Activated CD4-positive, alpha-beta T cell treated with anti-CD3 and anti-CD28 coated beads, Interleukin-2, amount 50 U/mL, for 4 hours (primary cell): ENCODE data around the gene MT1H.
"Not testable (repeated sequence)": the region's sequence is repeated elsewhere in the genome, so short reads cannot be mapped to it uniquely, and the experiment has no call there.

Experiments used
- DNase-seq, 2 experiments: peaks; one replicate each; pipeline ENCODE4 v3.0.0-alpha.2; 2020

MT1H gene

GRCh38 chr16:56669005-56669839, at the start of gene MT1H:
TSS of gene MT1H (plus strand) at chr16:56669814. CDS start at chr16:56669885, 71 bp downstream.
- no peak for DNase-seq

DNA sequence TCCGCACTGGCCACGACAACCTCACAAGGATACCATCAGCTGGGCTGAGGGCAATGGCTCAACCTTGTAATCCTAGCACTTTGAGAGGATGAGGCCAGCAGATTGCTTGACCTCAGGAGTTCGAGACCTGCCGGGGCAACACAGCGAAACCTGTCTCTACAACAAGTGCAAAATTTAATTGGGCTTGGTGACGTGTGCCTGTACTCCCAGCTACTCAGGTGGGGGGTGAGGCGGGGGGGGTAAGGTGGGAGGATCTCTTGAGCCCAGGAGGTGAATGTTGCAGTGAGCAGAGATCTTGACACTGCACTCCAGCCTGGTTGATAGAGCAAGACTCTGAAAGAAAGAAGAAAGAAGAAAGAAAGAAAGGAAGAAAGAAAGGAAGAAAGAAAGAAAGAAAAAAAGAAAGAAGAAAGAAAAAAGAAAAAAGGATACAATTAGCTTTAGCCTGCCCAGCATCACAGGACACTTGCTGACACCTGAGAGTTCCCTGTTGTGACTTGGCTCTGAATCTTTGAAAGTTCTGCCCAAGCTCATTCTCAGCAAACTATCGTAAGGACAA, 49.2 kb upstream of the MT1H start:
- DNase-seq: no peak

- DNase-seq: not testable (repeated sequence)
Observed at GRCh38 chr16:56621665-56622445, 47.8 kb upstream of the MT1H start.

- not testable (repeated sequence) for DNase-seq
Observed at GRCh38 chr16:56623184-56623583, 46.4 kb upstream of the MT1H start.

GRCh38 chr16:56623637-56624036, 46.0 kb upstream of the MT1H start:
- no peak for DNase-seq

- DNase-seq: no peak
Observed at GRCh38 chr16:56625140-56625942, 44.3 kb upstream of the MT1H start, which contains the start of gene MT1E. TSS of gene MT1E (plus strand) at chr16:56625781. CDS start at chr16:56625852, 71 bp downstream.

- no peak for DNase-seq
Observed at GRCh38 chr16:56625943-56626654, 43.5 kb upstream of the MT1H start.

GRCh38 chr16:56626685-56627084, 42.9 kb upstream of the MT1H start:
- no peak for DNase-seq

- no peak for DNase-seq
Observed at GRCh38 chr16:56628486-56629350, 40.9 kb upstream of the MT1H start.

GRCh38 chr16:56629531-56629930, 40.1 kb upstream of the MT1H start:
- DNase-seq: no peak

GRCh38 chr16:56630134-56630533, 39.5 kb upstream of the MT1H start:
- no peak for DNase-seq

- no peak for DNase-seq
Observed at GRCh38 chr16:56631197-56631596, 38.4 kb upstream of the MT1H start.

GRCh38 chr16:56631832-56632155, 37.8 kb upstream of the MT1H start:
- DNase-seq: no peak

- no peak for DNase-seq
Observed at GRCh38 chr16:56632156-56632847, 37.3 kb upstream of the MT1H start, which contains the start of gene MT1M. TSS of gene MT1M (plus strand) at chr16:56632659. CDS start at chr16:56632732, 73 bp downstream.

DNA sequence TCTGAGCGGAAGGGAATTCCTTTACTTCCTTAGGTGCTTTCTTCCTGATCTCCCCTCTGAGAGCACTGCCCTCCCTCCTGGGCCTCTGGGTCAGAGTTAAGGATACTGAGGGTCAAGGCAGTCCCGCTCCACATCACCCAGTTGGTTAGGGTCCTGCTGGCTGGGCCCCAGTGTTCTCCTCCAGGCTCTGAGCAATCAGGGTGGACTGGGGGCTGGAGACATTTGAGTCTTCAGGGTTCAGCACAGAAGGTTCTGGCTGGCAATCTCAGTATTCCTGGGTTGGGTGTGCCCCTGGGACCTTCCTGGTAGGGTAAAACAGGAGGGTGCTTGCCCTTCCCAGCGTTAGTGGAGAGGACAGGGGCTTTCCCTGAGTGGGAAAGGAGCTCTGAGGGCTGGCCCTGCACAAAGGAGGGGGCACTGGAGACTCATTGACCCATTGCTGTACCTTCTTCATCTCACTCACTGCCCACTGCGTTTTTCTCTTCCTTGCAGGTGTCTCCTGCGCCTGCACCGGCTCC, 36.7 kb upstream of the MT1H start:
- DNase-seq: no peak

- no peak for DNase-seq
Observed at GRCh38 chr16:56633535-56633934, 36.1 kb upstream of the MT1H start.

GRCh38 chr16:56634715-56635440, 34.7 kb upstream of the MT1H start:
- no peak for DNase-seq

- DNase-seq: no peak
Observed at GRCh38 chr16:56635441-56635967, 34.1 kb upstream of the MT1H start.
